H1 (cell line): ENCODE measurements around the gene TMEM108.

Experiments
- EGR1 ChIP-seq: IDR thresholded peaks from 2 replicates; pipeline ENCODE4 v1.6.1; 2011; ENCODE audit warnings: low read depth, low read length, borderline replicate concordance
- GABPA ChIP-seq: IDR thresholded peaks from 2 replicates; pipeline ENCODE4 v1.6.1; 2011; ENCODE audit warnings: mild to moderate bottlenecking, low read length, moderate library complexity, borderline replicate concordance; ENCODE audit not compliant: insufficient read depth
- JUN ChIP-seq: IDR thresholded peaks from 2 replicates; pipeline ENCODE4 v1.6.1; 2011; ENCODE audit warnings: low read depth, mild to moderate bottlenecking, improper control_type of control experiment, low read length
- POLR2AphosphoS5 ChIP-seq: IDR thresholded peaks from 2 replicates; pipeline ENCODE4 v1.6.1; 2011; ENCODE audit warnings: low read depth, low read length
- RAD21 ChIP-seq, 2 experiments: IDR thresholded peaks in 1 of 2; conservative IDR thresholded peaks in 1 of 2; 2 replicates each; pipeline ENCODE4 v1.6.1; 2011; ENCODE audit warnings: low read depth in 2 of 2, low read length in 2 of 2, improper control_type of control experiment in 1 of 2, inconsistent platforms in 1 of 2, mild to moderate bottlenecking in 1 of 2, moderate library complexity in 1 of 2
- SUZ12 ChIP-seq: fragments of 200-600 bp; sonication (generic); IDR thresholded peaks from 2 replicates; pipeline ENCODE4 v1.6.1; 2012; ENCODE audit warnings: mild to moderate bottlenecking, inconsistent platforms, low read length, moderate library complexity, mixed read lengths
- TF ChIP-seq, protein P1 (sequence below), 3 experiments: IDR thresholded peaks; 1 replicate in 2 of 3; 2 replicates in 1 of 3; pipeline versions ENCODE4 v1.5.1 to v1.6.1; 2011; ENCODE audit warnings: low read length in 3 of 3, mild to moderate bottlenecking in 3 of 3, inconsistent platforms in 2 of 3, low read depth in 1 of 3, moderate library complexity in 1 of 3; ENCODE audit not compliant: insufficient read depth in 1 of 3; ENCODE audit errors: control extremely low read depth in 1 of 3
- TF ChIP-seq, protein P2 (sequence below): IDR thresholded peaks from 2 replicates; pipeline ENCODE4 v1.6.1; 2012; ENCODE audit warnings: low read length, inconsistent platforms

DNA sequence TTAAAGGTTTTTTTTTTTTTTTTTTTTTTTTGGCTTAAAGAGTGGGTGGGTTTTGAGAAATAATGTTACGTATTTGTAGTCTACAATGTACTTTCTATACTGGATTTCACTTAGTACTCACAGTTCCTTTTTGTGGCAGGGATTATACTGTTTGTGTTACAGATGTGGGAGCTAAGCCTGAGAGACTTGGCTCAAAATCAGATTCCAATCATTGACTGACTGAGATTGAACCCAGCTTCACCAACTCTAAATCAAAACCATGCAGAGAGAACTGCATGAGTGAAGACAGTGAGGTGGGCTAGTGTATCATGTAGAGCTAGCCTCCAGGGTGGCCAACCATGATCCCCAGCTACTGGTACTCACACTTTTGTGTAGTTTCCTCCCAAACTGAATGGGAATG lies 68.0 kb downstream of the TMEM108 start:
- TF ChIP-seq RAD21 (IDR thresholded peaks at IDR 0.05 in 1 of 2, conservative IDR thresholded peaks at IDR 0.05 in 1 of 2; ENCODE audit: low read depth in 2 of 2, low read length in 2 of 2), result no peak
- TF ChIP-seq, protein P1, sequence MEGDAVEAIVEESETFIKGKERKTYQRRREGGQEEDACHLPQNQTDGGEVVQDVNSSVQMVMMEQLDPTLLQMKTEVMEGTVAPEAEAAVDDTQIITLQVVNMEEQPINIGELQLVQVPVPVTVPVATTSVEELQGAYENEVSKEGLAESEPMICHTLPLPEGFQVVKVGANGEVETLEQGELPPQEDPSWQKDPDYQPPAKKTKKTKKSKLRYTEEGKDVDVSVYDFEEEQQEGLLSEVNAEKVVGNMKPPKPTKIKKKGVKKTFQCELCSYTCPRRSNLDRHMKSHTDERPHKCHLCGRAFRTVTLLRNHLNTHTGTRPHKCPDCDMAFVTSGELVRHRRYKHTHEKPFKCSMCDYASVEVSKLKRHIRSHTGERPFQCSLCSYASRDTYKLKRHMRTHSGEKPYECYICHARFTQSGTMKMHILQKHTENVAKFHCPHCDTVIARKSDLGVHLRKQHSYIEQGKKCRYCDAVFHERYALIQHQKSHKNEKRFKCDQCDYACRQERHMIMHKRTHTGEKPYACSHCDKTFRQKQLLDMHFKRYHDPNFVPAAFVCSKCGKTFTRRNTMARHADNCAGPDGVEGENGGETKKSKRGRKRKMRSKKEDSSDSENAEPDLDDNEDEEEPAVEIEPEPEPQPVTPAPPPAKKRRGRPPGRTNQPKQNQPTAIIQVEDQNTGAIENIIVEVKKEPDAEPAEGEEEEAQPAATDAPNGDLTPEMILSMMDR (IDR thresholded peaks at IDR 0.05; ENCODE audit: control extremely low read depth in 1 of 3, insufficient read depth in 1 of 3, low read depth in 1 of 3, low read length in 3 of 3), result no peak
- no peak for TF ChIP-seq POLR2AphosphoS5
- TF ChIP-seq EGR1, result no peak
- TF ChIP-seq, protein P2, sequence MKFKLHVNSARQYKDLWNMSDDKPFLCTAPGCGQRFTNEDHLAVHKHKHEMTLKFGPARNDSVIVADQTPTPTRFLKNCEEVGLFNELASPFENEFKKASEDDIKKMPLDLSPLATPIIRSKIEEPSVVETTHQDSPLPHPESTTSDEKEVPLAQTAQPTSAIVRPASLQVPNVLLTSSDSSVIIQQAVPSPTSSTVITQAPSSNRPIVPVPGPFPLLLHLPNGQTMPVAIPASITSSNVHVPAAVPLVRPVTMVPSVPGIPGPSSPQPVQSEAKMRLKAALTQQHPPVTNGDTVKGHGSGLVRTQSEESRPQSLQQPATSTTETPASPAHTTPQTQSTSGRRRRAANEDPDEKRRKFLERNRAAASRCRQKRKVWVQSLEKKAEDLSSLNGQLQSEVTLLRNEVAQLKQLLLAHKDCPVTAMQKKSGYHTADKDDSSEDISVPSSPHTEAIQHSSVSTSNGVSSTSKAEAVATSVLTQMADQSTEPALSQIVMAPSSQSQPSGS, result no peak
- TF ChIP-seq GABPA, result no peak
- TF ChIP-seq SUZ12, result no peak
- TF ChIP-seq JUN, result no peak
